Midbrain (tissue), 1 donor: ENCODE results near the gene GLIS2.

Experiments used
- DNase-seq: peaks from one replicate; lab custom pipeline; 2025; lab: John Stamatoyannopoulos, UW

GLIS2 gene

DNA sequence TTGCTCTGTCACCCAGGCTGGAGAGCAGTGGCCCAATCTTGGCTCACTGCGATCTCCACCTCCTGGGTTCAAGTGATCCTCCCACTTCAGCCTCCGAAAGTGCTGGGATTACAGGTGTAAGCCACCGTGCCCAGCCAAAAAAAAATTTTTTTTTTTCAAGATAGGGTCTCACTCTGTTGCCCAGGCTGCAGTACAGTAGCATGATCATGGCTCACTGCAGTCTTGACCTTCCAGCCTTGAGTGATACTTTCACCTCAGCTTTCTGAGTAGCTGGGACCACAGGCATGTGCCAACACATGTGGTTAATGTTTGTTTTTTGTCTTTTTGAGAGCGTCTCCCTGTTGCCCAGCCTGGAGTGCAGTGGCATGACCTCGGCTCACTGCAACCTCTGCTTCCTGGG lies 37.0 kb downstream of the GLIS2 start:
- no peak for DNase-seq

- no peak for DNase-seq
Measured at GRCh38 chr16:4353675-4354074, 37.8 kb downstream of the GLIS2 start.

GRCh38 chr16:4354512-4355409 lies 38.9 kb downstream of the GLIS2 start:
- no peak for DNase-seq

GRCh38 chr16:4356820-4357219 lies 41.0 kb downstream of the GLIS2 start:
- DNase-seq, result no peak

- DNase-seq, result no peak
Measured at GRCh38 chr16:4358236-4358635, 42.4 kb downstream of the GLIS2 start.

GRCh38 chr16:4358831-4359561 lies 43.1 kb downstream of the GLIS2 start:
- peak; percentile 26 for DNase-seq

- no peak for DNase-seq
Measured at GRCh38 chr16:4359914-4360313, 44.0 kb downstream of the GLIS2 start.

DNA sequence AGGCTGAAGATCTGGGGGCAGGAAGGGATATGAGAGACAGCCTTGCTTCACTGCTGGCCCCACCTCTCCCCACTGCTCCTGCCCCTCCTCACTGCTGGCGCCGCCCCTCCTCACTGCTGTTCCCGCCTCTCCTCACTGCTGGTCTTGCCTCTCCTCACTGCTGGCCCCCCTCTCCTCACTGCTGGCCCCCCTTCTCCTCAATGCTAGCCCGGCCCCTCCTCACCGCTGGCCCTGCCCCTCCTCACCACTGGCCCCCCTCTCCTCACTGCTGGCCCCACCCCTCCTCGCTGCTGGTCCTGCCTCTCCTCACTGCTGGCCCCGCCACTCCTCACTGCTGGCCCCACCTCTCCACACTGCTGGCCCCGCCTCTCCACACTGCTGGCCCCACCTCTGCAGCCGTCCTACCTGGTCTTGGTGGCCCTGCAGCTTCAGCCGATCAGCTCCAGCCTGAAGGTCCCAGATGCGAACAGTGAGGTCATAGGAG lies 44.7 kb downstream of the GLIS2 start:
- no peak for DNase-seq

- no peak for DNase-seq
Measured at GRCh38 chr16:4361033-4361943, 45.4 kb downstream of the GLIS2 start.

DNA sequence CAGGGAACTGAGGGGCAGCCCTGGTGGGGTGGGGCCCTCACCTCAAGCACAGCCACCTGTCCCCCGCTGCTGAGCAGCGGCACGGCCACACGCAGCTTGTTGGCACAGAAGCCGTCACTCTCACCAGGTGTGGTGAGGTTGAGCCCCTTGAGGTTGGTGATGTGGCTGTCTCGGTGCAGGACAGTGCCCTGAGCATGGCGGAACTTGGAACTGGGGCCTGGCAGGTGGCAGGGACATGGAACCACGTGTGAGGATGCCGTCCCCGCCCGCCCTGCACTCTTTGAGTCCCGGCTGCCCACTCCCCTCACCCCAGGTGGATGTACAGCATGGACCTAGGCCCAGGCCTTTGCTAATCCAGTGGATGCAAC lies 46.1 kb downstream of the GLIS2 start:
- DNase-seq, result no peak

- no peak for DNase-seq
Measured at GRCh38 chr16:4362476-4363135, 46.7 kb downstream of the GLIS2 start.

DNA sequence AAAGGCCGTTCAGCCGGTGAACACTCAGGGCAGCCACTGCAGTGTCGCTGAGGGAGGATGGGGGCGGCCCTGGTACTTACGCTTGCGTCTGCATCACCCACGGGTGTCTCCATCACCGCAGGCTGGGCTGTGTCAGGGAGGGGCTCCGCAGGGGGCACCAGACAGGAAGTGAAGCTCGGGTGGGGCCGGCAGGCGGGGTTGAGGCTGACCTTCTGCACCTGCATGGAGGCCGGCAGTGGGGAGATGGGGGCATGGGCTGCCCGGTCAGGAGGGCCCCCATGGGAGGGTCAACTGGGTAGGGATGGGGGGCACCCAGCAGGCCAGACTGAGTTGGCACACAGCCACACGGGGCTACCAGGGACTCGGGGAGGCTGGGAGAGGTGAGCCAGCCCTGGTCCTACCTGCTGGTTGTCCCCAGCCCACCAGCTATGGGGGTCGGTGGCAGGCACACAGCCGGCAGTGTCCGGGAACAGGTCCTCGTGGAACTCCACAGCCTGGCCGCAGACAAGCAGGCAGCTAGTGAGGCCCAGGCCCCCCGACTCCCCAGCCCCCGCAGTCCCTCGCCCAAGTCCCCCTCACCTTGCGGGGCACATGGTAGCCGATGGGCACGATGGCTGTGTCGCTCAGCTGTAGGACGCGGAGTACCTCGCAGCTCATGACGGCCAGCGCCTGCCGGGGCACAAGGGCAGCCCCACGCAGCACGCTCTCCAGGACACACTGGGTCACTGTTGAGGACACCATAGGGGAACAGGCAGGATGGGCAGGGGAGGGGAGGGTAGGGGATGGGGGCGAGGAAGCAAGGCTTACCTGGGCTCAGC lies 48.5 kb downstream of the GLIS2 start:
- no peak for DNase-seq

DNA sequence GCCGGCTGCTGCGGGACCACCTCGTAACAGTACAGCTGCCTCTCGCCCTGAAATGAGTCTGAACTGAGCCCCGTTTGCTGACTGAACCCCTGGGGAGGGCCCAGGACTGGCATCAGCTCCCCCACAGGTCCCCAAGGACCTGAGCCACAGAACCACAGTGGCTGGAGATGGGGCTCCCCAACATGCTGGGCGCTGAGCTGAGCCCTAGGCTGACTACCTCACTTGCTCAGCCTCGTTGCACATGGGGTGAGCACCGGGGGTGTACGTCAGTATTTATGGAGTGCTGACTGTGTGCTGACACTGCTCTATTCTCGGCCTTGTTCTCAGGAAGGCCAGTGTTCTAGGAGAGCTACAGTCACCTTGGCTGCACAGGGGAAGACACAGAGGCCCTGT lies 49.1 kb downstream of the GLIS2 start:
- DNase-seq, result no peak

DNA sequence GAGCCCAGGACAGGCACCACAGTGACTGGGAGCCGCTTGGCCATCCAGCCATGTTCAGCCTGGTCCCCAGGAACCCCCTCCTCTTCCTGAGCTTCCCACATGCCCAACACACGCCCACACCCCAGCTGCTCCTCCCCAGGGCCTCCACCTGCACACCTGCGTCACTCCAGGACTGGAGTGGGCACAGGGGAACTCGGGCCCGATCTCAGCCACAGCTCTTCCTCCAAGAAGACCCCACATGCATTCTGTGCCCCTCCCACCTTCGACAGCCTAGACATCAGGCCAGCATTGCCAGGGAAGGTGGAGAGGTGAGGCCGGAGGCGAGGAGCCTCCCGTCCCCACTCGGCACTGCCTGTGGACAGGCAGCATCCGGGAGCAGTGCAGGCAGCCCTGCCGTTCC lies 49.7 kb downstream of the GLIS2 start:
- no peak for DNase-seq

GRCh38 chr16:4366016-4366415 lies 50.1 kb downstream of the GLIS2 start:
- no peak for DNase-seq

DNA sequence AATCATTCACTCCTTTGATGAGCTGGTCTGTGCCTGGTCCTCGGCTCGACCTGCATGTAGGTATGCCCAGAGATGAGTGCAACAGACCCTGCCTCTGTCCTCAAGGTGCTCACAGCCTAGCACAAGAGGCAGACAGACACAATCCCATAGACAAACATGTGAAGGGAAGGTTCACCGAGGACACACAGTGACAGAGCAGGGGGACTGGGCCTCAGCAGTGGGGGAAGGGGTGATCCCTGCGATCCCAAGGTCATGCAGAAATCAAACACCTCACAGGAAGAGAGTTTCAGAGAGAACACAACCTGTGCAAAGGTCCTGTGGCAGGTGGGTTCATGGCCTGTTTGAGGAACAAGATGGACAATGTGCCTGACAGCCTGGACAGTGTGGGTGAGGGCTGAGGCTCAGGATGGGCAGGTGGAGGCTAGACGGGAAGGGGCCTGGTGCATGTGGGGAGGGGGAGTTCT lies 51.6 kb downstream of the GLIS2 start:
- no peak for DNase-seq

DNA sequence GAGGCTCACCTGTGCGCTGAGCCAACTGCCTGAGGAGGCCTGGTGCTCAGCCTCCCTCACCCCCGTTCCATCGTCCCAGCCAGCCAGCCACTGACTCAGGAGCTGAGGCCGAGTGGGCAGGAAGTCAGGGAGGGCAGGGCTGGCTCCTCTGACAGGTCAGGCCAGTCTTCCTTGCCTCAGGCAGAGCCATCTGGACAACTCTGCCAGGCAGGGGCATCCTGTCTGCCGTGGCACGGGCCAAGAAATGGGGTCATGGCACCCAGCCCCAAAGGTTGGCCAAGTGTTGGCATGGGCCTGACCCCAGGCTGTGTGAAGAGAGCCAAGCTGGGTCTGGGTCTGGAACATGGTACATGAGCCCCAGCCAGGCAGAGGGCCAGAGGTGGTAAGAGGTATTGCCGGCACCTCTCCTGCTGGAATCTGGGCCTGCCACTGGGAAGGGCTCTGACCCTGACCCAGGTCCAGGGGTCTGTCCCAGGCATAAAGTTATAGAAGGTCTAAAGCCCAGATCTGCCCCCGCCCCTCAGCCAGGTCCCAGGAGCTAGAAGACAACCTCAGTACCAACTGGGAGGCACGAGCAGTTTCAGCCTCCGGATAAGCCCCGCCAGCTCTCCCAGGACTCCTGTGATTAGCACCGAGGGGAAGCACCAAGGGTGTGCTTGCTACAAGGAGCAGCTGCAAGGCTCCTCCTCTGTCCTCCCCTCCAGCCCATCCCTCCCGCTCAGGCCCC lies 53.3 kb downstream of the GLIS2 start:
- DNase-seq, result no peak

DNA sequence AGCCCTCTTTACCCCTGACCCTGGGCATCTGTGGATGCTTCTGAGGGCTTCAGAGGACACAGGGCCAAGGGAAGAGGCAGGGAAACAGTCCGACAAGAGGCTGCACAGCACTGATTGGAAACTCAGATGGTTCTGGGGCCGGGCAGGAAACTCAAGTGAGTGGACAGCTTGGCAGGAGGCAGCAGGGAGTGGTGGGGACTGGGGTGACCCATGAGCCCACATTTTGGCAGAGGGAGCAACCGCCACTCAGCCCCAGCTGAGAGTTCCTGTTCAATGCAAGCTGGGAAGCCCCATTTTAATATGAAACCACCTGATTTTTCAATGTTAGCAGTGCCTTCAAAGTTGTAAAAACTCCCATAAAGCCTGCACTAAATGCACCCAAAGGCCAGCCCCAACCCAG lies 54.3 kb downstream of the GLIS2 start:
- no peak for DNase-seq

DNA sequence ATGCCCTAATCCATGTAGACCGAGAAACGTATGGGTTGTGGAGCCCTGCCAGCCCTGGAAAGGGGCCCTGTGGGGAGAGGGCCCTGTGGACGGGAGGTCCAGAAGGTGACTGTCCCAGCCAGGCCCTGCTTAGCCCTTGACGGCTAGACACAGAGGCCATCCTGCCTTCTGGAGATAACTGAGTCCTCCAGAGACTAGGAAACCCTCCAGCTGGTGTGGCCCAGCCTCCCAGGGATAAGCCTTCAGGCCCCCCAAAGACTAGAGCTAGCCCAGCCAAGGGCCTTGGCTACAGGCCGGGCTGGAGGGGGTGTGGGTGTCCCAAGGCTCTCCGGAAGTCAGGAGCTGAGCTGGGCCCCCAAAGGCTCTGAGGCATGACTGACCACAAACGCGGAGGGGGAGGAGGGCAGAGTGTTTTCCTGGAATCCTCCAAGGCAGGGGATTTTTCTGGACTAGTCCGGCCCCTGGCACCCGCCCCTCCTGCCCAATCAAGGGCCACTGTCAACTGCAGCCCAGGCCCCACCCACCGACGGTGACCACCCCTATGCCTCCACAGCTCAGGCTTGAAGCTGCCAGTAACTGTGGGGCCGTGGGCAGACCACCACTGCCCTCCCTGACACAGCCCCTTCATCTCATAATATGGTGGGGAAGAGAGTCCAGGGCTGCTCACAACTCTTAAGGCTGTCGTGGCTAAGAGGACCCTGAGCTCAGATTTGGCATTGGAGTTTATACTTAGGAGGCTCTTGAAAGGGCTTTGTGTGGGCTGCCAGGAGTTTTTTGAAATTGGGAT lies 54.9 kb downstream of the GLIS2 start:
- DNase-seq, result peak; percentile 34
